CD4-positive, alpha-beta T cell (primary cell): ENCODE measurements around the gene FRS3. TPM values are rescaled to one million over a fixed set of nuclear protein-coding genes. Genes with fewer than 3 reads are reported as not detected.

Source experiments
- ATAC-seq: fragments of 200-7000 bp; cut with Tn5 transposase; one replicate; pipeline ENCODE4 v1.10.0; 2022; ENCODE audit warnings: mild to moderate bottlenecking; ENCODE audit not compliant: poor library complexity
- CTCF ChIA-PET: fragments of 350-600 bp; sonication (Branson Sonifier 250); formaldehyde crosslinking; loops from one replicate; lab custom pipeline; 2021; ENCODE audit warnings: antibody characterized with exemption, inconsistent platforms; lab: Charles Lee
- POLR2A ChIA-PET: fragments of 350-600 bp; sonication (Branson Sonifier 250); formaldehyde crosslinking; loops from one replicate; lab custom pipeline; 2021; ENCODE audit warnings: antibody characterized with exemption, inconsistent platforms; lab: Charles Lee
- DNase-seq, 14 experiments: peaks; one replicate each; pipeline ENCODE4 v3.0.0-alpha.2; 2013 to 2020; ENCODE audit warnings: mixed read lengths in 2 of 14
- H3K27ac ChIP-seq, 2 donors: one replicate each; pipeline versions ENCODE4 v1.5.1 to v1.7.0; 2013; ENCODE audit warnings: low read length in 2 of 2, low read depth in 1 of 2, mild to moderate bottlenecking in 1 of 2
- H3K27me3 ChIP-seq, 2 experiments: 1 replicate in 1 of 2; 2 replicates in 1 of 2; pipeline versions ENCODE4 v1.6.1 to v1.7.0; 2013; ENCODE audit warnings: low read length in 2 of 2, control low read depth in 1 of 2, mild to moderate bottlenecking in 1 of 2, moderate library complexity in 1 of 2; ENCODE audit not compliant: insufficient read depth in 2 of 2, control insufficient read depth in 1 of 2
- H3K36me3 ChIP-seq: one replicate; pipeline ENCODE4 v1.6.1; 2013; ENCODE audit warnings: low read length, control low read depth; ENCODE audit not compliant: insufficient read depth
- H3K4me1 ChIP-seq: one replicate; pipeline ENCODE4 v1.6.1; 2013; ENCODE audit warnings: low read length, control low read depth; ENCODE audit not compliant: insufficient read depth
- H3K4me3 ChIP-seq: one replicate; pipeline ENCODE4 v1.5.1; 2013; ENCODE audit warnings: mild to moderate bottlenecking, low read length, moderate library complexity
- H3K9me3 ChIP-seq, 2 experiments: 1 replicate in 1 of 2; 2 replicates in 1 of 2; pipeline versions ENCODE4 v1.6.1 to v1.7.0; 2013; ENCODE audit warnings: low read length in 2 of 2, mild to moderate bottlenecking in 2 of 2, control low read depth in 1 of 2, moderate library complexity in 1 of 2; ENCODE audit not compliant: control insufficient read depth in 1 of 2, insufficient read depth in 1 of 2
- H3K27ac Mint-ChIP-seq: one replicate; pipeline ENCODE4 v1.8.0; 2020; ENCODE audit warnings: mixed read lengths
- H3K27me3 Mint-ChIP-seq: one replicate; pipeline ENCODE4 v1.8.0; 2021; ENCODE audit warnings: mixed read lengths
- H3K36me3 Mint-ChIP-seq: one replicate; pipeline ENCODE4 v1.8.0; 2021; ENCODE audit warnings: low read depth, mixed read lengths
- H3K4me1 Mint-ChIP-seq: one replicate; pipeline ENCODE4 v1.8.0; 2021; ENCODE audit warnings: low read depth, mixed read lengths
- H3K4me3 Mint-ChIP-seq: one replicate; pipeline ENCODE4 v1.8.0; 2020; ENCODE audit warnings: mild to moderate bottlenecking, mixed read lengths
- H3K9me3 Mint-ChIP-seq: one replicate; pipeline ENCODE4 v1.8.0; 2020; ENCODE audit warnings: mixed read lengths
- intact Hi-C, 2 experiments: fragments of 100-400 bp; cut with DNase I in 1 of 2; cut with micrococcal nuclease in 1 of 2; formaldehyde crosslinking; loops; one replicate each; pipeline versions ENCODE4 v1.15.1 to v1.9.0; 2023 to 2025; cut with DNase I, micrococcal nuclease
- total RNA-seq, 174 experiments: library from RNA in 2 of 174; stranded (reverse) in 2 of 174; gene quantifications; one replicate each; pipeline ENCODE4 v1.2.3 and lab custom pipeline; 2021 to 2026
- TF ChIP-seq, protein P1 (sequence below): fragments of 200-600 bp; IDR thresholded peaks from one replicate; pipeline ENCODE4 v1.8.0; 2022; ENCODE audit warnings: antibody characterized with exemption, mild to moderate bottlenecking

The FRS3 gene
- total RNA-seq, 2 experiments from 2014 or later: 4.6 to 5.4 TPM

DNA sequence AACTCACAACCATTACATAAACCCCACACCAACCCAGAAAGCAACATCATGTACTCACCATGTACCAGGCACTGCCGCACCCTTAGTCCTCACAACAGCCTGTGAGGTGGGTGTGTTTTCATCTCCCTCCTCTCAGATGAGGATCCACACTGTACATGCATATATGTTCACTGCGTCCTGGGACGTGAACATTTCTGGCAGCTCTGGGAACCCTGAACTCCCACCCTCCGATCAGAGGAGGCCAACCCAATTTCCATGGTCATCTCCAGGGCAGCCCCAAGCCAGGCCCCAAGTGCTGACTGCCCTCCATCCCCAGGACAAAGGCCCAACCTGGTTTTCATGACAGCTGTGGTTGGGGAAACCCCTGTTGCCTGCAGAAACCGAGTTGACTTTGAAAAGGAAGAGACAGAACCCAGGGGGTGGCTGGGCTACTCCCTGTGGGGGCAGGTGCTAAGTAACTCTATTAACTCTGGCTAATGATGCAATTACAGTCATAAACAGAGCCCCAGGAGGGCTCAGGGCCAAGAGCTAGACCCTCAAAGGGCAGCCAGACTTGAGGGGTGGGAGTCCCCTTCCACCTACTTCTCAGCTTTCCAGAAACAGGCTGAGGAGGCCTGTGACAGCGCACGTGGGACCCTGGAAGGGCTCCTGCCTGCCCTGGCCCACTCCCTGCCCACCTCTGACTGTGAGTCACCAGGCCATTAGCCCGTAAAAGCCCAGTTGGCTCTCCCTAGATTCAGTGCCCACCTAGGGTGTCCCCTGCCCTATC is 46.9 kb downstream of the FRS3 start:
- TF ChIP-seq, protein P1, sequence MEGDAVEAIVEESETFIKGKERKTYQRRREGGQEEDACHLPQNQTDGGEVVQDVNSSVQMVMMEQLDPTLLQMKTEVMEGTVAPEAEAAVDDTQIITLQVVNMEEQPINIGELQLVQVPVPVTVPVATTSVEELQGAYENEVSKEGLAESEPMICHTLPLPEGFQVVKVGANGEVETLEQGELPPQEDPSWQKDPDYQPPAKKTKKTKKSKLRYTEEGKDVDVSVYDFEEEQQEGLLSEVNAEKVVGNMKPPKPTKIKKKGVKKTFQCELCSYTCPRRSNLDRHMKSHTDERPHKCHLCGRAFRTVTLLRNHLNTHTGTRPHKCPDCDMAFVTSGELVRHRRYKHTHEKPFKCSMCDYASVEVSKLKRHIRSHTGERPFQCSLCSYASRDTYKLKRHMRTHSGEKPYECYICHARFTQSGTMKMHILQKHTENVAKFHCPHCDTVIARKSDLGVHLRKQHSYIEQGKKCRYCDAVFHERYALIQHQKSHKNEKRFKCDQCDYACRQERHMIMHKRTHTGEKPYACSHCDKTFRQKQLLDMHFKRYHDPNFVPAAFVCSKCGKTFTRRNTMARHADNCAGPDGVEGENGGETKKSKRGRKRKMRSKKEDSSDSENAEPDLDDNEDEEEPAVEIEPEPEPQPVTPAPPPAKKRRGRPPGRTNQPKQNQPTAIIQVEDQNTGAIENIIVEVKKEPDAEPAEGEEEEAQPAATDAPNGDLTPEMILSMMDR: no peak
- peak overlapping the region; percentile 73 for H3K4me3 ChIP-seq
- H3K27me3 ChIP-seq: no peaks in the 10 kb centered on the region
- Mint-ChIP-seq H3K36me3 (no peaks in the 10 kb centered on the region), H3K4me1 (peaks cover 49% of the 10 kb centered on the region), H3K4me3 (peak overlapping the region; percentile 50), H3K9me3 (no peaks in the 10 kb centered on the region), H3K27me3 (no peaks in the 10 kb centered on the region), H3K27ac (peak overlapping the region; percentile 85)
- ATAC-seq: peak; percentile 56
- H3K4me1 ChIP-seq: peaks cover 66% of the 10 kb centered on the region
- intact Hi-C loops: loop anchor here in 1 of 2 experiments (5.0 to 10.0 kb wide), 3 partner anchors 130 to 1512 kb away; partner anchors contain the start of genes NFYA, OARD1 and TTBK1
- DNase-seq: peak; percentile 26 to 86 (median 48)
- peak overlapping the region; percentile 61 to 77 for H3K27ac ChIP-seq
- ChIA-PET POLR2A (interaction anchor here (0.6 to 2.9 kb wide), 7 partner anchors 9 to 318 kb away, joined by 3 to 31 read pairs (median 6); partner anchors contain the start of genes TAF8 and TOMM6), CTCF (interaction anchor here (1.0 to 4.9 kb wide), 2 partner anchors 27 to 54 kb away, joined by 5 to 38 read pairs; partner anchors contain the start of gene TOMM6)
- H3K9me3 ChIP-seq: no peaks in the 10 kb centered on the region
- H3K36me3 ChIP-seq: no peaks in the 10 kb centered on the region

GRCh38 chr6:41732149-41732548 is 47.6 kb downstream of the FRS3 start:
- DNase-seq (no peak), ATAC-seq (no peak)
- intact Hi-C loops: loop anchor here in 1 of 2 experiments (5.0 to 10.0 kb wide), 3 partner anchors 130 to 1513 kb away; partner anchors contain the start of genes NFYA, OARD1 and TTBK1
- Mint-ChIP-seq H3K36me3 (no peaks in the 10 kb centered on the region), H3K27ac (peak overlapping the region; percentile 85), H3K4me3 (peak overlapping the region; percentile 50), H3K9me3 (no peaks in the 10 kb centered on the region), H3K27me3 (no peaks in the 10 kb centered on the region), H3K4me1 (peaks cover 51% of the 10 kb centered on the region)
- Histone ChIP-seq H3K4me1 (peaks cover 73% of the 10 kb centered on the region), H3K36me3 (no peaks in the 10 kb centered on the region), H3K9me3 (no peaks in the 10 kb centered on the region), H3K27ac (peak overlapping the region; percentile 61 to 77), H3K27me3 (no peaks in the 10 kb centered on the region), H3K4me3 (no peak overlapping the region)
- CTCF ChIA-PET: interaction anchor here (1.0 to 4.9 kb wide), 2 partner anchors 26 to 55 kb away, joined by 5 to 38 read pairs; partner anchors contain the start of gene TOMM6
- TF ChIP-seq, protein P1: no peak
- POLR2A ChIA-PET: interaction anchor here (1.3 kb wide), 1 partner anchor 25 kb away, joined by 3 read pairs; no protein-coding TSS in a partner anchor

GRCh38 chr6:41731561-41732086 is 48.1 kb downstream of the FRS3 start:
- H3K36me3 Mint-ChIP-seq: no peaks in the 10 kb centered on the region
- H3K9me3 Mint-ChIP-seq: no peaks in the 10 kb centered on the region
- CTCF ChIA-PET: interaction anchor here (4.9 kb wide), 1 partner anchor 55 kb away, joined by 38 read pairs; the partner anchor contains the start of gene TOMM6
- ATAC-seq (no peak), DNase-seq (no peak)
- intact Hi-C loops: loop anchor here in 1 of 2 experiments (2.0 to 10.0 kb wide), 4 partner anchors 25 to 1513 kb away; partner anchors contain the start of genes NFYA, OARD1 and TTBK1
- H3K27ac Mint-ChIP-seq: no peak overlapping the region
- no peak overlapping the region for H3K4me3 ChIP-seq
- H3K27ac ChIP-seq: peak overlapping the region in 1 of 2 donors; percentile 6
- TF ChIP-seq, protein P1: no peak
- H3K27me3 ChIP-seq: no peaks in the 10 kb centered on the region
- POLR2A ChIA-PET: no interaction called here
- H3K27me3 Mint-ChIP-seq: no peaks in the 10 kb centered on the region
- H3K36me3 ChIP-seq: no peaks in the 10 kb centered on the region
- H3K4me3 Mint-ChIP-seq: peak overlapping the region; percentile 2
- H3K4me1 Mint-ChIP-seq: peaks cover 56% of the 10 kb centered on the region
- peaks cover 78% of the 10 kb centered on the region for H3K4me1 ChIP-seq
- H3K9me3 ChIP-seq: no peaks in the 10 kb centered on the region
